ENCODE measurements around the gene NCLN. TPM values are rescaled to one million over a fixed set of nuclear protein-coding genes. Genes with fewer than 3 reads are reported as not detected.

NCLN gene
- total and polyA plus RNA-seq, 3 experiments from 2014 or later, result 47.4 to 96.0 (median 94.7) TPM

DNA sequence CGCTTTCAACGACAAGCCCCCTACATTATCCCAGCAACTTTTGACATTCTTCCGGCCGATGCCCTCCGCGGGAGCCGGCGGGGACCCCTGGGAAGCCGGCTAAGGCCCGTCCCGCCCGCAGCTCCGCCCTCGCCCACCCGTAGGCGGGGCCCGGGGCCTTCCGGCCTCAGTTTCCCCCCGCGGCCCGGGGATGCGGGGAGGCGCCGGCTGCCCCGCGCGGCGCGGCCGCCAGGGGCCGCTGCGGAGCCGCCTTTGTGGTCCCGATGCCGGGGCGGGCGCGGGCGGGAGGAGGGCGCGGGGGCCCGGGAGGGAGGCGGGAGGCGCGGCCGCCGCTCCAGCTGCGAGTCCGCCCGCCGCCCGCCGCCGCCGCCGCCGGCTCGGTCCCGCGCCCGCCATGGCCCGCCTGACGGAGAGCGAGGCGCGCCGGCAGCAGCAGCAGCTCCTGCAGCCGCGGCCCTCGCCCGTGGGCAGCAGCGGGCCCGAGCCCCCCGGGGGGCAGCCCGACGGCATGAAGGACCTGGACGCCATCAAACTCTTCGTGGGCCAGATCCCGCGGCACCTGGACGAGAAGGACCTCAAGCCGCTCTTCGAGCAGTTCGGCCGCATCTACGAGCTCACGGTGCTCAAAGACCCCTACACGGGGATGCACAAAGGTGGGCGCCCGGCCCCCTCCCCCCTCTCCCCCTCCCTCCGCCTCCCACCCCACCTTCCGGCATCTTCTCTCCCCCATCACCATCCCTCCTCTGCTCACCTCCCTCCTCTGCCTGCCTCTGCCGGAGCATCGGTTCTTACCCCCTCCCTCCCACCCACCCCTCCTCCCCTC, 38.8 kb downstream of the NCLN start, which contains the start of gene CELF5:
CELF5 (plus strand) TSS at position 316 of the 823 bp plus-strand sequence; CDS start at position 395, 79 bp downstream.
- Histone ChIP-seq H3K4me3 (ENCODE audit: low read length) (no peak within 1 kb of the TSS), H3K9me3 (ENCODE audit: low read length) (no peaks in the 10 kb centered on the region), H3K4me1 (ENCODE audit: insufficient read depth, low read length) (no peaks in the 10 kb centered on the region), H3K27me3 (ENCODE audit: insufficient read depth, low read length, poor library complexity, severe bottlenecking) (peaks cover 16% of the 10 kb centered on the region), H3K36me3 (ENCODE audit: insufficient read depth, low read length) (no peaks in the 10 kb centered on the region), H3K27ac (ENCODE audit: low read depth, low read length) (no peak within 1 kb of the TSS)
- CTCF ChIA-PET, result interaction anchor here (0.7 to 1.2 kb wide), 2 partner anchors 13 to 770 kb away, joined by 4 read pairs; no protein-coding TSS in a partner anchor
- Mint-ChIP-seq H3K9me3 (no peaks in the 10 kb centered on the region), H3K4me3 (peak within 1 kb of the TSS in 5 of 7 donors; percentile 24 to 51 (median 43)), H3K27me3 (peaks cover 12 to 27% of the 10 kb centered on the region in 2 donors), H3K4me1 (no peaks in the 10 kb centered on the region), H3K36me3 (no peaks in the 10 kb centered on the region), H3K27ac (peak within 1 kb of the TSS in 1 of 8 donors; percentile 65)
- POLR2A ChIA-PET, result interaction anchor here (0.7 kb wide), 1 partner anchor 13 kb away, joined by 6 read pairs; no protein-coding TSS in a partner anchor
- peak; percentile 39 to 65 (median 53) for DNase-seq

DNA sequence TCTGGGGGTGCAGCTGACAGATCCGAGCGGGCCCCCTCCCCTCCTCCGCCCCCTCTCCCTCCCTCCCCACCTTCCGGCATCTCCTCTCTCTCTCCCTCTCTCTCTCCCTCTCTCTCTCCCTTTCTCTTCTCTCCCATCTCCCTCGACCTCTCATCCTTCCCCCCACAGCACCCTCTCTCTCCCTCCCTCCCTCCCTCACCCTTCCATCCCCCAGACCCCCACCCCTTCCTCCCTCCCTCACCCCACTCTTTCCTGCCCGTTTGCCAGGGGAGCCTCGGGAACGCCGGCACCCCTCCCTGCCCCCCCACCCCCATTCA, 39.4 kb downstream of the NCLN start:
- no peak overlapping the region for H3K27ac Mint-ChIP-seq
- H3K4me3 Mint-ChIP-seq, result no peak overlapping the region
- ChIA-PET POLR2A (no interaction called here), CTCF (interaction anchor here (1.2 kb wide), 1 partner anchor 12 kb away, joined by 4 read pairs; no protein-coding TSS in a partner anchor)
- H3K9me3 Mint-ChIP-seq, result no peaks in the 10 kb centered on the region
- peaks cover 12 to 27% of the 10 kb centered on the region in 2 donors for H3K27me3 Mint-ChIP-seq
- Histone ChIP-seq H3K27me3 (ENCODE audit: insufficient read depth, low read length, poor library complexity, severe bottlenecking) (peaks cover 22% of the 10 kb centered on the region), H3K4me1 (ENCODE audit: insufficient read depth, low read length) (no peaks in the 10 kb centered on the region), H3K27ac (ENCODE audit: low read depth, low read length) (no peak overlapping the region), H3K9me3 (ENCODE audit: low read length) (no peaks in the 10 kb centered on the region), H3K4me3 (ENCODE audit: low read length) (no peak overlapping the region), H3K36me3 (ENCODE audit: insufficient read depth, low read length) (no peaks in the 10 kb centered on the region)
- DNase-seq, result no peak
- no peaks in the 10 kb centered on the region for H3K36me3 Mint-ChIP-seq
- H3K4me1 Mint-ChIP-seq, result no peaks in the 10 kb centered on the region

DNA sequence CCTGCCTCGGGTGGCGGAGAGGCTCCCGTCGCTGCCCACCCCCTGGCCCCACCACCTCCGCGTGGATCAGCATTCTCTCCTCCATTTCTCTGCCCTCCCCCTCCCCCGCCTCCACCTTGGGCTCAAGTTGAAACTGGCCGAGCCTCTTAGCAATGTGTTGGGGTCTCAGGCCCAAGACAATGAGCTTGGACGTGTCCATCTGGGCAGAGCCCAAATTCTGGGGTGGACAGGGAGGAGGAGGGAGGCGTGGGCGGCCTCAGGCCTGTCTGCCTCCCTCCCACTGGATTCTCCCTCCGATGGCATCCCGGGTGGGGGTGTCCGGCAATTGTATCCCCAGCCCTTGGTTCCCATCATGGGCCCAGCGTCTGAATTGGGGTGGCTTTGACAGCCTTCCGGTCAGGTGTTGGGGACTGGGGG, 40.0 kb downstream of the NCLN start:
- Histone ChIP-seq H3K27ac (ENCODE audit: low read depth, low read length) (no peak overlapping the region), H3K27me3 (ENCODE audit: insufficient read depth, low read length, poor library complexity, severe bottlenecking) (peaks cover 23% of the 10 kb centered on the region), H3K4me1 (ENCODE audit: insufficient read depth, low read length) (no peaks in the 10 kb centered on the region), H3K36me3 (ENCODE audit: insufficient read depth, low read length) (no peaks in the 10 kb centered on the region), H3K4me3 (ENCODE audit: low read length) (no peak overlapping the region), H3K9me3 (ENCODE audit: low read length) (no peaks in the 10 kb centered on the region)
- Mint-ChIP-seq H3K4me3 (no peak overlapping the region), H3K9me3 (no peaks in the 10 kb centered on the region), H3K36me3 (no peaks in the 10 kb centered on the region), H3K27me3 (peaks cover 12 to 27% of the 10 kb centered on the region in 2 donors), H3K27ac (no peak overlapping the region), H3K4me1 (no peaks in the 10 kb centered on the region)
- no peak for DNase-seq
- ChIA-PET POLR2A (no interaction called here), CTCF (no interaction called here)

DNA sequence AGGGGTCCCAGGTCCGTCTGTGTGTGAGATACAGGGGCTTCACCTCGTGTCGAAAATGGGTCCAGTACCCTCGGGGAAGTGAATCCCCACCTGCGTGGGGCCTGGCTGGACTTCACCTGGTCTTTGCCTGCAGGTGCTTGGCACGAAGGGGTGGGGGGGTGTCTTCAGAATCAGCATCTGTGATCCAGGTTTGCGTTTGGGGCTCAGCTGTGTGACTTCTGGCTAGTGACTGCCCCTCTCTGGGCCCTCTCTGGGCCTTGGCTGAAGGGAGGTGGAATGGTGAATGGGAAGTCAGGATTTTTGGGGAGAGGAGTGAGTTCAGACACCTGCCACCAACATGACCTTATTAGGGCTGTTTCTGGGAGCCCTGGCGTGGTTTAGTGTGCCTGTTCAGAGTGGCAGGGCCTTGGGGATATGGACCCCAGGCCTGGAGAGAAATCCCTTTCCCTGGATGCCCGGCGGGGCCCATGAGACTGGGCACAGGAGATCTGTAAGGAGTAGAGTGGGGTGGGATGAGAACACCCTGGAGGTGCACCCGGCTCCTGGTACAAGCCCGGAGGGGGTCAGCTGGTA, 41.4 kb downstream of the NCLN start:
- no peaks in the 10 kb centered on the region for H3K4me1 Mint-ChIP-seq
- peak overlapping the region in 1 of 7 donors; percentile 41 for H3K4me3 Mint-ChIP-seq
- no peak for DNase-seq
- CTCF ChIA-PET, result no interaction called here
- H3K27ac ChIP-seq (ENCODE audit: low read depth, low read length), result no peak overlapping the region
- peaks cover 12 to 32% of the 10 kb centered on the region in 2 donors for H3K27me3 Mint-ChIP-seq
- no peaks in the 10 kb centered on the region for H3K9me3 ChIP-seq (ENCODE audit: low read length)
- POLR2A ChIA-PET, result no interaction called here
- peak overlapping the region in 2 of 8 donors; percentile 47 to 92 for H3K27ac Mint-ChIP-seq
- H3K36me3 Mint-ChIP-seq, result no peaks in the 10 kb centered on the region
- no peaks in the 10 kb centered on the region for H3K4me1 ChIP-seq (ENCODE audit: insufficient read depth, low read length)
- no peaks in the 10 kb centered on the region for H3K9me3 Mint-ChIP-seq
- H3K27me3 ChIP-seq (ENCODE audit: insufficient read depth, low read length, poor library complexity, severe bottlenecking), result peaks cover 23% of the 10 kb centered on the region
- no peaks in the 10 kb centered on the region for H3K36me3 ChIP-seq (ENCODE audit: insufficient read depth, low read length)
- no peak overlapping the region for H3K4me3 ChIP-seq (ENCODE audit: low read length)

DNA sequence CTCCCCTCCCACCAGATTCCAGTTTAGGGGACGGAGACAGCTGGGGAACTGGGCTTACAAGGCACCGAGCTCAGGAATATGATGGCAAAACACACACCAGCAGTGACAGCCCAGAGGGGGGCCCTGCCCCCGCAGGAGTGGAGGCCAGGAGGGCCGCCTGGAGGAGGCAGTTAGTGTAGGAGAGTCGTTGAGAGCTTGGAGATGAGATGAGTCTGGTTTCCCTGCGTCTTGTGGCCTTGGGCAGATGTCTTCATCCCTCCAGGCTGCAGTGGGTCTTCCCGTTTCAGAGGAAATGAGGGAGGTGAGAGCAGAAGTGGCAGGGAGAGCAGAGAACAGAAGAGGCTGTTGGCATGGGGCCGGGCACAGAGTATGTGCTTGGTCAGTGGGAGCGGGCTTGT, 43.6 kb downstream of the NCLN start:
- Histone ChIP-seq H3K9me3 (ENCODE audit: low read length) (no peaks in the 10 kb centered on the region), H3K36me3 (ENCODE audit: insufficient read depth, low read length) (no peaks in the 10 kb centered on the region), H3K27ac (ENCODE audit: low read depth, low read length) (no peak overlapping the region), H3K4me1 (ENCODE audit: insufficient read depth, low read length) (no peaks in the 10 kb centered on the region), H3K27me3 (ENCODE audit: insufficient read depth, low read length, poor library complexity, severe bottlenecking) (peaks cover 20% of the 10 kb centered on the region), H3K4me3 (ENCODE audit: low read length) (no peak overlapping the region)
- ChIA-PET POLR2A (no interaction called here), CTCF (no interaction called here)
- Mint-ChIP-seq H3K27ac (no peak overlapping the region), H3K36me3 (no peaks in the 10 kb centered on the region), H3K27me3 (peaks cover 13 to 33% of the 10 kb centered on the region in 2 donors), H3K4me1 (no peaks in the 10 kb centered on the region), H3K9me3 (no peaks in the 10 kb centered on the region), H3K4me3 (no peak overlapping the region)
- DNase-seq, result no peak

DNA sequence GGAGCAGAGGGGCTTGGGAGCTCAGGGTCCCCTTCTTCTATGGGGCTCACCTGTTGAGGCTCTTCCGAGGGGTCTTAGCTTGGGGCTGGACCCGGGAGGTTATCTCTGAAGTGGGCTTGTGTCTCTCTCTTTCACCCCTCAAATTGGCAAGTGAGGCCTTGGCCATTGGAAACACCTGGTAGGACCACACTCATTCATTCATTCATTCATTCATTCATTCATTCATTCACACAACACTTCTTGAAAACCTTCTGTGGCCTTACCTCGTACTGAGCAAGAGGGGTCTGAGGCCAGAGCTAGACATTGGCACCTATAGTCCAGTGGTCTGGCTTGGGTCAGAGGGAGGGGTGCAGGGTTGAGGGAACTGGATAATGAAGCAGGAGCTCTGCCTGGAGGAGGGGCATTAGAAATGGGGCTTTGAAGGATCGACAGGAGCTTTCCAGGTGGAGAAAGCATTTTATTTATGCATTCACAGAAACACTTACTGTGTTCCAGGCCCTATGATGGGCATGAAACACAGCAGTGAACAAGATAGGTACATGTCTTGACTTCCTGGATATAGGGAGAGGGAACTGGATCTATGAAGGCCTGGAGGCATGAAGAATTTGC, 44.3 kb downstream of the NCLN start:
- no peaks in the 10 kb centered on the region for H3K4me1 Mint-ChIP-seq
- H3K4me3 ChIP-seq (ENCODE audit: low read length), result no peak overlapping the region
- H3K9me3 ChIP-seq (ENCODE audit: low read length), result no peaks in the 10 kb centered on the region
- CTCF ChIA-PET, result interaction anchor here (0.5 kb wide), 1 partner anchor 366 kb away, joined by 3 read pairs; no protein-coding TSS in a partner anchor
- H3K27ac Mint-ChIP-seq, result no peak overlapping the region
- no peaks in the 10 kb centered on the region for H3K36me3 ChIP-seq (ENCODE audit: insufficient read depth, low read length)
- H3K27me3 ChIP-seq (ENCODE audit: insufficient read depth, low read length, poor library complexity, severe bottlenecking), result peaks cover 20% of the 10 kb centered on the region
- POLR2A ChIA-PET, result no interaction called here
- no peaks in the 10 kb centered on the region for H3K36me3 Mint-ChIP-seq
- no peaks in the 10 kb centered on the region for H3K9me3 Mint-ChIP-seq
- H3K27me3 Mint-ChIP-seq, result peaks cover 13 to 37% of the 10 kb centered on the region in 2 donors
- H3K4me3 Mint-ChIP-seq, result no peak overlapping the region
- DNase-seq, result no peak
- H3K27ac ChIP-seq (ENCODE audit: low read depth, low read length), result no peak overlapping the region
- H3K4me1 ChIP-seq (ENCODE audit: insufficient read depth, low read length), result no peaks in the 10 kb centered on the region

DNA sequence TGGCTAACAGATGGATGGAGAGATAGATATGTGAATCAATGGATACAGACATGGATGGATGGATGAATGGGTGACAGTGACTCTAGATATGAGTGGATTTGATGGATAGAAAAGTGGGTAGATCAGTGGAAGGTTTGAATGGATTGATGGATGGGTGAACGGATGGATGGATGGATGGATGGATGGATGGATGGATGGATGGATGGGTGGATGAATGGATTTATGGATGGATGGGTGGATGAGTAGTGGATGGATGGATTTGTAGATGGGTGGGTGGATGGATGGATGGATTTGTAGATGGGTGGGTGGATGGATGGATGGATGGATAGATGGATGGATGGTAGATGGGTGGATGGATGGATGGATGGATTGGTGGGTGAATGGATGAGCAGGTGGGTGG, 45.6 kb downstream of the NCLN start:
- POLR2A ChIA-PET, result no interaction called here
- CTCF ChIA-PET, result no interaction called here
- Mint-ChIP-seq H3K36me3 (no peaks in the 10 kb centered on the region), H3K4me1 (no peaks in the 10 kb centered on the region), H3K27me3 (peaks cover 11 to 37% of the 10 kb centered on the region in 2 donors), H3K4me3 (no peak overlapping the region), H3K9me3 (no peaks in the 10 kb centered on the region), H3K27ac (no peak overlapping the region)
- H3K4me1 ChIP-seq (ENCODE audit: insufficient read depth, low read length), result no peaks in the 10 kb centered on the region
- no peaks in the 10 kb centered on the region for H3K36me3 ChIP-seq (ENCODE audit: insufficient read depth, low read length)
- H3K27ac ChIP-seq (ENCODE audit: low read depth, low read length), result no peak overlapping the region
- no peaks in the 10 kb centered on the region for H3K9me3 ChIP-seq (ENCODE audit: low read length)
- no peak overlapping the region for H3K4me3 ChIP-seq (ENCODE audit: low read length)
- DNase-seq, result no peak
- H3K27me3 ChIP-seq (ENCODE audit: insufficient read depth, low read length, poor library complexity, severe bottlenecking), result peaks cover 12% of the 10 kb centered on the region

DNA sequence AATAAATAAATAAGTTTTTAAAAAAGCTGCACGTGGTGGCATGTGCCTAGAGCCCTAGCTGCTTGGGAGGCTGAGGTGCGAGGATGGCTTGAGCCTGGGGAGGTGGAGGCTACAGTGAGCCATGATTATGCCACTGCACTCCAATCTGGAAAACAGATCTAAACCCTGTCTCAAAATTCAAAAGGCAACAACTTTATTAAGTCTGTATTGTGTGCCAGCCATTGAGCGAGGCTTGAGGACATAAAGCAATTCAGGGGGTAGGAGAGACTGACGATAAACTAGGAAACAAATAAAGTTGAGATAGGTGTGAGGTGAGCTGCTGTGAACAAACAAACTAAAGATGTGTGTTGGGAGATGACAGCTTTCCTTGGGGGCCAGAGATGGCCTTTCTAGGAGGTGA, 47.4 kb downstream of the NCLN start:
- no peak overlapping the region for H3K4me3 ChIP-seq (ENCODE audit: low read length)
- peaks cover 7% of the 10 kb centered on the region for H3K27me3 ChIP-seq (ENCODE audit: insufficient read depth, low read length, poor library complexity, severe bottlenecking)
- no peaks in the 10 kb centered on the region for H3K36me3 Mint-ChIP-seq
- no peaks in the 10 kb centered on the region for H3K9me3 Mint-ChIP-seq
- no peak overlapping the region for H3K27ac Mint-ChIP-seq
- H3K4me1 Mint-ChIP-seq, result no peaks in the 10 kb centered on the region
- no peaks in the 10 kb centered on the region for H3K9me3 ChIP-seq (ENCODE audit: low read length)
- POLR2A ChIA-PET, result interaction anchor here (0.7 kb wide), 1 partner anchor 47 kb away, joined by 3 read pairs; no protein-coding TSS in a partner anchor
- peaks cover 2 to 22% of the 10 kb centered on the region in 2 donors for H3K27me3 Mint-ChIP-seq
- DNase-seq, result no peak
- CTCF ChIA-PET, result no interaction called here
- no peak overlapping the region for H3K27ac ChIP-seq (ENCODE audit: low read depth, low read length)
- H3K4me3 Mint-ChIP-seq, result no peak overlapping the region
- no peaks in the 10 kb centered on the region for H3K36me3 ChIP-seq (ENCODE audit: insufficient read depth, low read length)
- H3K4me1 ChIP-seq (ENCODE audit: insufficient read depth, low read length), result no peaks in the 10 kb centered on the region

Measured in CD8-positive, alpha-beta memory T cell (primary cell).